Loucy (cell line): Measurements from ENCODE around the gene FYN.

Experiments used
- H2AFZ ChIP-seq: fragments of 200-600 bp; sonication (generic); 2 replicates; pipeline ENCODE4 v1.6.0; 2016; ENCODE audit warnings: antibody characterized with exemption, mild to moderate bottlenecking, low read length, moderate library complexity
- H3F3A ChIP-seq: fragments of 200-600 bp; 2 replicates; pipeline ENCODE4 v1.6.0; 2016; ENCODE audit warnings: antibody characterized with exemption, low read depth, mild to moderate bottlenecking
- H3K27me3 ChIP-seq: fragments of 200-600 bp; sonication (generic); 2 replicates; pipeline ENCODE4 v1.6.1; 2014; ENCODE audit warnings: low read length, mild to moderate bottlenecking; ENCODE audit not compliant: insufficient read depth, poor library complexity, severe bottlenecking
- H3K36me3 ChIP-seq: fragments of 200-600 bp; sonication (generic); 2 replicates; pipeline ENCODE4 v1.6.1; 2016; ENCODE audit warnings: low read length; ENCODE audit not compliant: insufficient read depth
- H3K4me1 ChIP-seq: fragments of 200-600 bp; sonication (generic); 2 replicates; pipeline ENCODE4 v1.5.1; 2014; ENCODE audit warnings: low read length, mild to moderate bottlenecking; ENCODE audit not compliant: insufficient read depth, poor library complexity, severe bottlenecking
- H3K4me2 ChIP-seq: fragments of 200-600 bp; sonication (generic); 2 replicates; pipeline ENCODE4 v1.6.0; 2014; ENCODE audit warnings: antibody characterized with exemption, low read length, low read depth, mild to moderate bottlenecking; ENCODE audit not compliant: poor library complexity, severe bottlenecking
- H3K4me3 ChIP-seq: fragments of 200-600 bp; sonication (generic); 2 replicates; pipeline ENCODE4 v1.5.1; 2014; ENCODE audit warnings: low read length, mild to moderate bottlenecking, mixed read lengths; ENCODE audit not compliant: poor library complexity, severe bottlenecking
- H3K79me2 ChIP-seq: fragments of 200-600 bp; sonication (generic); 2 replicates; pipeline ENCODE4 v1.6.1; 2014; ENCODE audit warnings: low read length; ENCODE audit not compliant: insufficient read depth
- H3K9ac ChIP-seq: fragments of 200-600 bp; sonication (generic); 2 replicates; pipeline ENCODE4 v1.6.0; 2014; ENCODE audit warnings: mild to moderate bottlenecking, low read depth, low read length, moderate library complexity; ENCODE audit not compliant: poor library complexity, severe bottlenecking
- H3K9me2 ChIP-seq: fragments of 200-600 bp; sonication (generic); replicated peaks from 2 replicates; pipeline ENCODE4 v1.6.1; 2016; ENCODE audit warnings: low read depth, low read length, mixed read lengths
- H3K9me3 ChIP-seq: fragments of 200-600 bp; sonication (generic); 2 replicates; pipeline ENCODE4 v1.6.1; 2014; ENCODE audit warnings: mild to moderate bottlenecking, antibody characterized with exemption, low read length, low read depth; ENCODE audit not compliant: insufficient read depth
- H4K20me1 ChIP-seq: fragments of 200-600 bp; sonication (generic); 2 replicates; pipeline ENCODE4 v1.6.0; 2014; ENCODE audit warnings: antibody characterized with exemption, low read length, mild to moderate bottlenecking; ENCODE audit not compliant: insufficient read depth, poor library complexity, severe bottlenecking
- CTCF ChIP-seq: fragments of 200-600 bp; sonication (generic); conservative IDR thresholded peaks from 2 replicates; pipeline ENCODE4 v1.5.1; 2014; ENCODE audit warnings: mild to moderate bottlenecking, antibody characterized with exemption, low read length
- EZH2phosphoT487 ChIP-seq: fragments of 200-600 bp; IDR thresholded peaks from 2 replicates; pipeline ENCODE4 v1.6.1; 2018; ENCODE audit warnings: antibody characterized with exemption, mild to moderate bottlenecking, moderate library complexity, borderline replicate concordance

The FYN gene

GRCh38 chr6:111802015-111802414, 71.2 kb downstream of the FYN start:
- H3K27me3 ChIP-seq: no peaks in the 10 kb centered on the region
- H3F3A ChIP-seq: 0 out of 2 replicates have a peak, but pooled peaks cover 3% of the 10 kb centered on the region
- H3K4me1 ChIP-seq: peaks cover 37% of the 10 kb centered on the region
- no peak overlapping the region for H3K4me3 ChIP-seq
- H3K79me2 ChIP-seq: peaks cover 77% of the 10 kb centered on the region
- H2AFZ ChIP-seq: no peak overlapping the region
- H3K9me3 ChIP-seq: no peaks in the 10 kb centered on the region
- H4K20me1 ChIP-seq: peaks cover 7% of the 10 kb centered on the region
- H3K4me2 ChIP-seq: no peak overlapping the region
- peaks cover 7% of the 10 kb centered on the region; the same call in 1 of the 2 replicates for H3K36me3 ChIP-seq
- TF ChIP-seq CTCF: no peak
- no peaks in the 10 kb centered on the region for H3K9me2 ChIP-seq
- H3K9ac ChIP-seq: no peak overlapping the region

GRCh38 chr6:111800821-111801220, 72.4 kb downstream of the FYN start:
- no peak overlapping the region for H2AFZ ChIP-seq
- H4K20me1 ChIP-seq: peaks cover 7% of the 10 kb centered on the region
- TF ChIP-seq CTCF: no peak
- TF ChIP-seq EZH2phosphoT487: no peak
- H3K9ac ChIP-seq: no peak overlapping the region
- no peaks in the 10 kb centered on the region for H3K9me2 ChIP-seq
- peaks cover 79% of the 10 kb centered on the region for H3K79me2 ChIP-seq
- no peaks in the 10 kb centered on the region for H3K27me3 ChIP-seq
- H3K36me3 ChIP-seq: peaks cover 7% of the 10 kb centered on the region; the same call in 1 of the 2 replicates
- no peaks in the 10 kb centered on the region for H3K9me3 ChIP-seq
- H3K4me1 ChIP-seq: peaks cover 31% of the 10 kb centered on the region
- no peak overlapping the region for H3K4me2 ChIP-seq
- no peak overlapping the region for H3K4me3 ChIP-seq
- 0 out of 2 replicates have a peak, but pooled peaks cover 3% of the 10 kb centered on the region for H3F3A ChIP-seq

GRCh38 chr6:111800259-111800765, 72.9 kb downstream of the FYN start:
- H3F3A ChIP-seq: 0 out of 2 replicates have a peak, but pooled peaks cover 3% of the 10 kb centered on the region
- no peak overlapping the region for H2AFZ ChIP-seq
- no peaks in the 10 kb centered on the region for H3K9me2 ChIP-seq
- no peaks in the 10 kb centered on the region for H3K9me3 ChIP-seq
- peaks cover 30% of the 10 kb centered on the region for H3K4me1 ChIP-seq
- H3K27me3 ChIP-seq: no peaks in the 10 kb centered on the region
- no peak for TF ChIP-seq EZH2phosphoT487
- TF ChIP-seq CTCF: no peak
- H3K79me2 ChIP-seq: peaks cover 82% of the 10 kb centered on the region
- H4K20me1 ChIP-seq: peaks cover 5% of the 10 kb centered on the region
- no peak overlapping the region for H3K4me2 ChIP-seq
- H3K36me3 ChIP-seq: peaks cover 7% of the 10 kb centered on the region; the same call in 1 of the 2 replicates
- H3K9ac ChIP-seq: no peak overlapping the region
- H3K4me3 ChIP-seq: no peak overlapping the region
